Stimulated activated CD8-positive, alpha-beta memory T cell treated with anti-CD3 and anti-CD28 coated beads, Interleukin-4, amount 100 ng/mL, for 24 hours (primary cell): ENCODE data around the gene TMA7.
"Not testable (repeated sequence)": the region's sequence is repeated elsewhere in the genome, so short reads cannot be mapped to it uniquely, and the experiment has no call there.

ENCODE experiments used
- DNase-seq: peaks from one replicate; pipeline ENCODE4 v3.0.0-alpha.2; 2020; ENCODE audit warnings: low read depth

The TMA7 gene

GRCh38 chr3:48439820-48440589 lies at the start of gene TMA7, which contains the start of gene CCDC51:
TMA7 (plus strand) TSS chr3:48440257; CDS start chr3:48440297, 40 bp downstream.
CCDC51 (minus strand) TSS chr3:48440119; CDS start chr3:48435128, 4,991 bp downstream.
- peak; percentile 98 for DNase-seq

- no peak for DNase-seq
These were observed 45.7 kb upstream of the TMA7 start for GRCh38 chr3:48394391-48394790.

GRCh38 chr3:48395714-48396113 lies 44.3 kb upstream of the TMA7 start:
- DNase-seq: no peak

DNA sequence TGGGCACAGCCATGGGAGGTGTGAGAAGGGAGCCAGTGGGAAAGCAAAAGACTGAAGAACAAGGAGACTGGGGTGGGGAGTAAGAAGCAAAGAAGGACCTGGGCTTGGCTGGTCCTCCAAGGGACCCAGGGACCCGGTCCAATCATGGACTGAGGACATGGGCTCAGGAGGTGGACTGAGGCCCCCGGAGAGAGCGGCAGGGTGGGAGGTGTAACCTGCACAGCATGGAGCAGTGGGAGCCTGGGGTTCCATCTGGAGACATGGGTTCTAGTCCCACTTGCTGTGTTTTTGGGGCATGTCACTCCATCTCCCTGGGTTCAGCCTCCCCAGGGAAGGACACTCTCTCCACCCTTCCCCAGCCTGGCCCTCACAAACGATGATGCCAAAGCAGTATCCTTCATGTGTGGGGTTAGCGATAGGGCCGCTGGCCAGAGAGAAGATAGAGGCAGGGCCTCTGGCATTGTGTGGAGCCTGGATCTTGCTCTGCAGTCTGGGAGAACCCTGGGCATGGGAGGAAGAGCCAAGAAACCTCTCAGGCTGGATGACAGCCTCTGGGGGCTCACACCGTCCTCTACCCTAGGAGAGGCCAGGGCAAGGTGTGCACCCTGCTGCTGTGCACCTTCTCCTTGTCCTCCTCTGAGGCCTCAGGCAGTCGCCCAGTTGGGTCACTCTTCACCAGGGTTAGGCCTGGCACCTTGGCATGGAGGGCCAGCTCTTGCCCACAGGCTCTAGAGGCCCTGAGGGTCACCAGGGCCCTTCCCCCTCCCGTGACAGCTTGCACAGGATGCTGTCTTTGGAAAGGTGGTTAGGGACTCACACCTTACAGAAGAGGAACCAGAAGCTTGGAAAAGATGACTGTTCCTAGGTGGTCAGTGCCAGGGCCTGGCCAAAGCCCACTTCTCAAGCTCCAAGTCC lies 42.0 kb upstream of the TMA7 start:
- no peak for DNase-seq

- no peak for DNase-seq
These were observed 41.2 kb upstream of the TMA7 start for GRCh38 chr3:48398701-48399386.

GRCh38 chr3:48399387-48400172 lies 40.5 kb upstream of the TMA7 start:
- no peak for DNase-seq

GRCh38 chr3:48400824-48401433 lies 39.1 kb upstream of the TMA7 start:
- DNase-seq: peak; percentile 26

DNA sequence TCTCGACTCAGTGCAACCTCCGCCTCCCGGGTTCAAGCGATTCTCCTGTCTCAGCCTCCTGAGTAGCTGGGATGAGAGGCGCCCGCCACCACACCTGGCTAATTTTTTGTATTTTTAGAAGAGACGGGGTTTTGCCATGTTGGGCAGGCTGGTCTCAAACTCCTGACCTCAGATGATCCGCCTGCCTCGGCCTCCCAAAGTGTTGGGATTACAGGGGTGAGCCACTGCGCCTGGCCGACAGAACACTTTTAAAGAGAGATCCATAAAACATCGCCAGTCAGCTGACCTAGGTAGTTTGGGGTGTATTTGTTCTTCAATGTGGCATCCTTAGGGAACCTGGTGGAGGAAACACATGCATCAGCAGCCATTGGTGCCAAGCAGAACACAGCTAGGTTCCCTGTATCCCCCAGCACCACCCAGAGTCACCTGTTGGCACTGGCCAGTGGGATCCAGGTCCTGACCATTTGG lies 38.6 kb upstream of the TMA7 start:
- not testable (repeated sequence) for DNase-seq

GRCh38 chr3:48402281-48402732 lies 37.8 kb upstream of the TMA7 start:
- DNase-seq: no peak

GRCh38 chr3:48402907-48403306 lies 37.1 kb upstream of the TMA7 start:
- no peak for DNase-seq

GRCh38 chr3:48403533-48404439 lies 36.3 kb upstream of the TMA7 start:
- no peak for DNase-seq

DNA sequence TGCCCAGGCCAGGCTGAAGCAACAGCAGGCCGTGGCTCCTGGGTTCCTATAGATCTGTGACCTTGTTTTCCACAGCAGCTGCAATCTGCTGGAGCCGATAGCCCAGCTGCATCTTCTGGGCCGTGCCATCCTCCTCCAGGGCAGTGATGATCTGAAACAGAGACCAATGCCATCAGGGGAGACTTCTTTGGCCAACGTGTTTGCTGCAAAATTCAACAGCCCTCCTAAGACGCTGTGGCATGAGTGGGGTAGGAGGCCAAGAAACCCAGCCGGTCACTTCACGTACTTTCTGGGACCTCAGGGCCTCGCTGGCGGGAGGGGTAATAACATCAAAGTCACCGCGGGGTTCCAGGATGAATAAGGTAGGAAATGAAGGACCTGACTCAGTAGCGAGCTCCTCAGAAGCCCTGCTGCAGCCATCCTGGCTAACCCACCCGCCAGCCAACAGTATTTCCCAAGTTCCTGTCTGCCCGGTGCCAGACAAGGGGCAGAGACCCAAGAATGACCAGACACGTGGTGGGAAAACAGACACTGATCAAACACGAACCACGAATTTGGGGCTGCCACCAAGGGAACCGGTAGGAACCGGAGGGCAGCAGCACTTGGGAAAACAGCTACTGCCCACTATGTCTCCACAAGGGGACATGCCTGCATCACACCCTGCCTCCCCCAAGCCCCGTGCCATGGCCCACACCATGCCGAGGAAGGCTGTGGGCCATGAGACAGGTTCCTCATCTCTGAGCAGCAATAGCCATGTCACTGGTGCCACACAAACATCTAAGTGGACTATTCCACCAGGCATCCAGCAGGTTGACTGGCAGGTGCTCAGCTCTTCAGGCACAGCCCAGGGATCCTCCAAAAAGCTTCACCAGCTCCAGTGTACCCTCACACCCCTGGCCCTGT lies 35.4 kb upstream of the TMA7 start:
- DNase-seq: no peak

GRCh38 chr3:48405343-48405881 lies 34.6 kb upstream of the TMA7 start:
- no peak for DNase-seq

DNA sequence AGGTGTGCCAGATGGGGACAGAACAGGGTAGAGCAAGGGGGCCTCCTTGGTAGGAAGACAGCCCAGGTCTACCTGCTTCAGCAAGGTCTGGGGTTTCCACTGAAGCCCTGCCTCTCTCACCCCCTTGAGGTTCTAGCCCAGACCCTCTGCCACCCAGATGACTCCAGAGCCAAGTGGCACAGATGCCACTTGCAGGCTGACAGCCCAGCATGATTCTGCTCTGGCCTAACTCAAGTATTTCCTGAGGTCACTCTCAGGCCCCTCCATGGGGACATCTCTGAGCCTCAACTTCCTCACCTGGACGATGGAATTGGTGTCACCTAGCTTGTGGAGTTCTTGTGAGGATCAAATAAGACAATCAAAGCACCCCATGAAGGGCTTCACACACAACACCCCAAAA lies 34.1 kb upstream of the TMA7 start:
- DNase-seq: no peak

DNA sequence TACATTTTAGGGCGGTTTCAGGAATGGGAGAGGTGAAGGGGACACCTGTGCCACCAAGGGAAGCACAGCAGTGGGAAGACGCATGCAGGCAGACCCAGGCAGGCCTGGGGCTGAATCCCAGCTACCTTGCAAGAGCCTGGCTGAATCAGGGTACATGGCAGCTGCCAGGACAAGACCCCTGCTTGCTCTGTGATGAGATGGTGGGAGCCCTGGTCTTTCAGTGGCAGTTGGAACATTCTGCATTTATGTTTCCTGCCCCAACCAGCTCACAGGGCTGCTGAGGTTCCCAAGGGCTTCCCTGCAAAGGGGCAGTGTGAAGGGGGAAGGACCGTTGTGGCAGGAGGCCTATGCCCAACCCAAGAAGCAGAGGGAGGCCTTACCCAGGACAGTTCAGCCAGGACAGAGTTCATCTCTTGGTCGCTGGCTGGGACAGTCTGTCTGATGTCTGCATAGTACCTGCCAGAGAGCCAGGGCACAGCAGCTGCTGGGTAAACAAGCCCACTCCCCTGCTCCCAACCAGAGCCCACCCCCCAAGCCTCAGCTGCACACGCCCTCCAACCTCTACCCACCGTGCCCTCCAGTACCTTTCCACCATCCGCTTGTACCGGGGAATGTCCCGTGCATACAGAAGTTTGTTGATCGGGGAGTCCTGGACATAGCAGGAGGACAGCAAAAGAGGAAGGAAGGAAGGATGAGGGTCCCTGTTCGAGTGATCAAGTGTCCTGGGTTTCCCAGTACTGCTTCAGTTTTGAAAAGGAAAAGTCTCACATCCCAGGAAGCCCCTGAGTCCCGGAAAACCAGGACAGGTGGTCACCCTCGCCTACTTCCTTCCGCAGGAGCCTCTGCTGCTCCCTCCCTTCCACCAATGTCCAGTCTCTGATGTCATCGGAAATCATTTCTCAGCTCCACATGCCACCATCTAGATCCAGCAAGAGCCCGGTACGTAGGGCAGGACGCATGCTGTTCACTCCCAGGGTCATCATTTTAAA lies 33.3 kb upstream of the TMA7 start:
- DNase-seq: no peak

- no peak for DNase-seq
These were observed 32.4 kb upstream of the TMA7 start for GRCh38 chr3:48407542-48408099.

- DNase-seq: no peak
These were observed 31.2 kb upstream of the TMA7 start for GRCh38 chr3:48408823-48409281.
